Measurements from ENCODE around the gene PFN3.
"Not testable (repeated sequence)": the region's sequence is repeated elsewhere in the genome, so short reads cannot be mapped to it uniquely, and the experiment has no call there.

The PFN3 gene

GRCh38 chr5:177423671-177424070 is 23.2 kb upstream of the PFN3 start:
- DNase-seq = no peak

GRCh38 chr5:177421062-177421798 is 20.8 kb upstream of the PFN3 start:
- DNase-seq = no peak

- DNase-seq = not testable (repeated sequence)
Observed at GRCh38 chr5:177420472-177420871, 20.0 kb upstream of the PFN3 start.

- no peak for DNase-seq
Observed at GRCh38 chr5:177419046-177419445, 18.6 kb upstream of the PFN3 start.

- not testable (repeated sequence) for DNase-seq
Observed at GRCh38 chr5:177417081-177417480, 16.6 kb upstream of the PFN3 start.

GRCh38 chr5:177414481-177414880 is 14.0 kb upstream of the PFN3 start:
- DNase-seq = no peak

GRCh38 chr5:177412603-177413233 is 12.3 kb upstream of the PFN3 start:
- no peak for DNase-seq

- DNase-seq = no peak
Observed at GRCh38 chr5:177410575-177410974, 10.1 kb upstream of the PFN3 start.

GRCh38 chr5:177409043-177409801 is 8.8 kb upstream of the PFN3 start, which contains the start of gene F12:
F12 (minus strand) TSS chr5:177409564; CDS start chr5:177409527, 37 bp downstream.
- no peak for DNase-seq

GRCh38 chr5:177405805-177406204 is 5.3 kb upstream of the PFN3 start:
- DNase-seq = no peak

GRCh38 chr5:177405312-177405711 is 4.9 kb upstream of the PFN3 start:
- DNase-seq = no peak

- DNase-seq = no peak
Observed at GRCh38 chr5:177404641-177405179, 4.2 kb upstream of the PFN3 start.

GRCh38 chr5:177403792-177404640 is 3.6 kb upstream of the PFN3 start:
- peak; percentile 34 for DNase-seq

GRCh38 chr5:177403102-177403791 is 2.8 kb upstream of the PFN3 start:
- no peak for DNase-seq

GRCh38 chr5:177402271-177403043 is 2.0 kb upstream of the PFN3 start:
- DNase-seq = peak; percentile 74

- DNase-seq = no peak
Observed at GRCh38 chr5:177397875-177398390, 2.5 kb downstream of the PFN3 start.

- no peak for DNase-seq
Observed at GRCh38 chr5:177396807-177397206, 3.7 kb downstream of the PFN3 start.

GRCh38 chr5:177396078-177396477 is 4.4 kb downstream of the PFN3 start:
- no peak for DNase-seq

GRCh38 chr5:177393990-177394389 is 6.5 kb downstream of the PFN3 start:
- no peak for DNase-seq

- DNase-seq = no peak
Observed at GRCh38 chr5:177393206-177393765, 7.2 kb downstream of the PFN3 start.
